VCaP (cell line): ENCODE measurements around the gene SUCNR1.

Experiments used
- H3K27ac ChIP-seq: fragments of 450-650 bp; 2 replicates; pipeline ENCODE4 v1.5.1; 2017
- CTCF ChIP-seq: fragments of 450-650 bp; conservative IDR thresholded peaks from 2 replicates; pipeline ENCODE4 v1.5.1; 2017; ENCODE audit warnings: mild to moderate bottlenecking, moderate library complexity

SUCNR1 gene

GRCh38 chr3:151900460-151900859, 27.0 kb downstream of the SUCNR1 start:
- no peak for TF ChIP-seq CTCF

GRCh38 chr3:151900884-151901643, 27.6 kb downstream of the SUCNR1 start:
- TF ChIP-seq CTCF: no peak
- H3K27ac ChIP-seq: no peak overlapping the region

More at GRCh38 chr3:151900460-151900859, 27.0 kb downstream of the SUCNR1 start:
- no peak overlapping the region for H3K27ac ChIP-seq

GRCh38 chr3:151901644-151902285, 28.3 kb downstream of the SUCNR1 start:
- H3K27ac ChIP-seq: no peak overlapping the region
- no peak for TF ChIP-seq CTCF

- no peak for TF ChIP-seq CTCF
- H3K27ac ChIP-seq: no peak overlapping the region
Measured at GRCh38 chr3:151903501-151903991, 30.1 kb downstream of the SUCNR1 start.

GRCh38 chr3:151905647-151906046, 32.2 kb downstream of the SUCNR1 start:
- H3K27ac ChIP-seq: no peak overlapping the region

GRCh38 chr3:151906751-151907150, 33.3 kb downstream of the SUCNR1 start:
- H3K27ac ChIP-seq: no peak overlapping the region
- no peak for TF ChIP-seq CTCF

More at GRCh38 chr3:151905647-151906046, 32.2 kb downstream of the SUCNR1 start:
- no peak for TF ChIP-seq CTCF

- TF ChIP-seq CTCF: no peak
- no peak overlapping the region for H3K27ac ChIP-seq
Measured at GRCh38 chr3:151908399-151908798, 35.0 kb downstream of the SUCNR1 start.
